ENCODE results near the gene VPS45.

- TF ChIP-seq CTCF (IDR thresholded peaks at IDR 0.05) (no peak), POLR2A (IDR thresholded peaks at IDR 0.05) (no peak)
Observed at GRCh38 chr1:150194381-150195031, 126.9 kb downstream of the VPS45 start.

Measured in ovary (tissue), 3 donors.